Left ventricle myocardium superior (tissue), 1 donor: ENCODE data around the gene TTC17. TPM values are rescaled to one million over a fixed set of nuclear protein-coding genes. Genes with fewer than 3 reads are reported as not detected.
"Not testable (repeated sequence)": the region's sequence is repeated elsewhere in the genome, so short reads cannot be mapped to it uniquely, and the experiment has no call there.

Source experiments
- ATAC-seq: fragments of 200-7000 bp; cut with Tn5 transposase; one replicate; pipeline ENCODE4 v1.9.1; 2020; ENCODE audit warnings: mild to moderate bottlenecking, moderate library complexity
- DNase-seq: peaks from one replicate; pipeline ENCODE4 v3.0.0-alpha.2; 2020
- intact Hi-C: fragments of 100-400 bp; cut with micrococcal nuclease; formaldehyde crosslinking; loops from one replicate; pipeline ENCODE4 v1.11.0; 2022
- total RNA-seq: library from RNA; stranded (reverse); fragmentation: NEBNext Ultra II Directional; extraction: Animal tissue kit (Norgen Biotek cat#: 25700); gene quantifications from one replicate; pipeline ENCODE4 v1.2.1, GENCODE V29; 2021
- donor health status: DM: no; HTN: yes; CAD: no; lungs with severe emphysema.

TTC17 gene
- total RNA-seq, 1 donor from 2014 or later = 29.7 TPM

DNA sequence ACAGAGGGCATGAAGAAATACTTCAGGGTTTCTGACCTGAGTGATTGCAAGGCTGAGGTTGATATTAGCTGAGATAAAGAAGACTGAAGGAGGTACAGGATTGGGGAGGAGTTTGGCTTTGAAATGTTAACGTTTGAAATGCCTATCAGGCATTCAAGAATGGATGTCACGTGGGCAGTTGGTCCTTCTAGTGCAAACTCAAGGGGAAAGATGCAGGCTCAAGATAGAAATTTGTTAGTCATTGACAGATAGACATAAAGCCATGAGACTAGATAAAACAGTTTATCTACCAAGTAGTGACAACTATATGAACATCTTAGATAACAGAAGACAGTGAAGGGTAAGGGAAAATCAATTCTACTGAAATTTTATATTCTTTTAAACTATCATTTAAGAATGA, 23.1 kb downstream of the TTC17 start:
- no peak for DNase-seq
- intact Hi-C loops = no loop called here
- no peak for ATAC-seq

GRCh38 chr11:43382614-43383013, 23.9 kb downstream of the TTC17 start:
- DNase-seq (no peak), ATAC-seq (no peak)
- intact Hi-C loops = no loop called here

GRCh38 chr11:43384393-43384792, 25.7 kb downstream of the TTC17 start:
- DNase-seq (no peak), ATAC-seq (no peak)
- intact Hi-C loops = no loop called here

GRCh38 chr11:43392713-43393112, 34.0 kb downstream of the TTC17 start:
- DNase-seq = no peak
- ATAC-seq = no peak
- intact Hi-C loops = no loop called here

GRCh38 chr11:43393765-43394355, 35.1 kb downstream of the TTC17 start:
- DNase-seq = peak; percentile 44
- intact Hi-C loops = no loop called here
- peak; percentile 76 for ATAC-seq

DNA sequence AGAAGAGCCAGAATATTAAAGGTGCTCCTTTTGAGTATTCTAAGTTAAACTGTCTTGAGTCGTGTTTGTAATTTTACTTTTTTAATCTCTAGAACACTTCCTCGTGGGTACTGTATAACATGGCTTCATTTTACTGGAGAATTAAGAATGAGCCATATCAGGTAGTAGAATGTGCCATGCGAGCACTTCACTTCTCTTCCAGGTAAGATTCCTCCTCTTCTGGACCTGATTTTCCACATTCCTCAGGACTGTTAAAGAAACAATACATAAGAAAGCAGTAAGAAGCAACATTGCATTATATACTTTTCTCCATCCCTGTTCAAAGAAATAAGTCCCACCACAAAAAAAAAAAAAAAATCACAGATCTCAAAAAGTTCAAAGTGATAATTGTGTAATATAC, 37.9 kb downstream of the TTC17 start:
- ATAC-seq (no peak), DNase-seq (no peak)
- intact Hi-C loops = no loop called here

- DNase-seq = no peak
- intact Hi-C loops = no loop called here
- no peak for ATAC-seq
These were observed 38.5 kb downstream of the TTC17 start for GRCh38 chr11:43397251-43397650.

DNA sequence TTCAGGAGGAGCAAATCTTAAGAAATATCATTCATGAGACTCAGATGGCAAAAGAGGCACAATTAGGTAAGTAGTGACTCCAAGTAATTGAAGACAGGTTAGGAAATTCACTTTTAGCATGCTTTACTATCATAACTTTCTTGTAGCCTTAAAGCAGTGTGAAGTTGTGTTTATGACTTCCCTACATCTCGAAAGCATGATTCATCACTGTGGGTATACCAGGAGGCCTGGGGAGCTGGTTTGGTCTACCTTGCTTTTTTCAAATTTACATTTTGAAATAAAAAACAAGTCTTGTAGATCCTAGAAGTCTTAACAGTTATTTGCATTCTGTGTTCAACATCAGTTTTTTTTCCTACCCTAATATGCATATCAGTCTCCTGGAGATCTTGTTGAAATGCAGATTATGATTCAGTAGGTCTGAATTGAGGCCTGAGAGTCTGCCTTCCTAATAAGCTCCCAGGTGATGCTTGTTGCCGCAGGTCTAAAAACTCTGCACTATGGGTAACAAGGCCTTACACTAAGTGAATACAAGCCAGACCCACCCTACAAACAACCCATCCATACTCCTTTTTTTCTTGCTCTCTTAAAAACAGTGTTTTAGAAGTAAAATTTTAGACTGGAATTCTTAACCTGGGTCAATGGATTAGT, 41.4 kb downstream of the TTC17 start:
- no peak for ATAC-seq
- intact Hi-C loops = no loop called here
- DNase-seq = no peak

DNA sequence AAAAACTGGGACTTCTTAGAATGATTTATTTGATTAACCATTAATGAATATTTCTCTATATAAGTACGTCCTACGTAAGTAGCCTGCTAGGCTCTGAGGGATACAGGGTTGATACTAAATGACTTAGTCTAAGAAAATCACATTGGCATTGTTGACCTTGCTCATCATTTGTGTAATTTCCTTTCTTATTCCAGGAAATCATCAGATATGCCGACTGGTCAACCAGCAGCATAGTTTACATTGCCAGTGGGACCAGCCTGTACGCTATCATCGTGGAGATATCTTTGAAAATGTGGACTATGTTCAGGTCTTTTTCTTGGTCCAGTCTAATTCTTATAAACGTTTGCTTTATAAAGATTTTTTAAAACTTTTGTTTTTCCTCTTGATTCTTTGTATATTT, 42.5 kb downstream of the TTC17 start:
- intact Hi-C loops = no loop called here
- ATAC-seq = no peak
- DNase-seq = no peak

GRCh38 chr11:43401811-43402210, 43.1 kb downstream of the TTC17 start:
- DNase-seq, ATAC-seq, intact Hi-C loops: not testable (repeated sequence)

DNA sequence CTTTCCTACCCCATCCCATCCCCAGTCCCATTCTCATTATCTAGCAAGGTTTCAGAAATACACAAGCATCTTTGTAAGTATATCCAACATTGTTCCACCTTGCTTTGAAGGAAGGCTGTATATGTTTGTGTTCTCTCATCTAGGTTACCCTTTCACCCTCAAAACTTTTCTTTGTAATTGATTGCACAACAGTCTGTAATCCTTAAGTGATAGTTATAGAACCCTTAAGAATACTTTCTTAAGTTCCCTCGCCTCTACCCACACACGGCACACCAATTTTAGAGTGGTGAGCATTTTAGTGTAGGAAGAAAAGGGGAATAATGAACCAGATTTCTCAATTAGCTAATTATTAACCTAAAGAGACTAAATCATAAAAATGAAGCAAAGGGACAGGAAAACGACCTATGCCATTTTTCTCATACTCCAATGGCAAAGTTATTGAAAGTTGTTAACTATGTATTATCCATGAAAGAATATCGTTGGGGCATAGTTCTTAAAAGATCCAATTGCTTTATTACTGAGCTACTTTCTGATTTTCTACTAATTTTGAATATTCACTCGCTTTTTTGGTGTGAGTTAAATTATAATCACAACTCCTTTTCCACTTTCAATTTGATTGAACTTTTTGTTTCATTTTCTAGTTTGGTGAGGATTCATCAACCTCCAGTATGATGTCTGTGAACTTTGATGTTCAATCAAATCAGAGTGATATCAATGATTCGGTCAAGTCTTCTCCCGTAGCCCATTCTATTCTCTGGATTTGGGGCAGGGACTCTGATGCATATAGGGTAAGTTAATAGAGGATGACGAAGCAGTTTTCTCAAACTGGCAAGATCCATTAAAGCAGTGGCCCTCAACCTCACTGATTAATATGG, 44.9 kb downstream of the TTC17 start:
- ATAC-seq = no peak
- DNase-seq = no peak
- intact Hi-C loops = no loop called here

DNA sequence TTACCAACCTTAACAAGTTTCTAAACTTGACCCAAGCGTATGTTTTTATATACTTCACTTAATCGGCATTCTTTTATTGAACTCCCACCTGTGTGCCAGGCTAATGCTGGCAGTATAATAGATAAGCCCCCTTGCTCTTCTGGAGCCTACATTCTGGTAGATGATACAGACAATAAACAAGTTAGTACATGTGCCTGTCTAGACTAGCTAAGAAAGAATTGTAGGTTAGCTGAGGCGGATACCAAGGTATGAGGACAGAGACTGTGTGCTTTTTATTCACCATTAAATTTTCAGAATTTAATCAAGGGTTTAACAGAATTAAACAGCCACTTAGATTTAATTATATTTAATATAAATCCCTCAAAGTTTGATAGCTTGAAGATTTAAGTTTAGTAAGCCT, 45.7 kb downstream of the TTC17 start:
- no peak for ATAC-seq

GRCh38 chr11:43404836-43405479, 46.2 kb downstream of the TTC17 start:
- ATAC-seq (no peak), DNase-seq (no peak)
- intact Hi-C loops = no loop called here

More for the DNA sequence above, 45.7 kb downstream of the TTC17 start:
- intact Hi-C loops = no loop called here
- no peak for DNase-seq

DNA sequence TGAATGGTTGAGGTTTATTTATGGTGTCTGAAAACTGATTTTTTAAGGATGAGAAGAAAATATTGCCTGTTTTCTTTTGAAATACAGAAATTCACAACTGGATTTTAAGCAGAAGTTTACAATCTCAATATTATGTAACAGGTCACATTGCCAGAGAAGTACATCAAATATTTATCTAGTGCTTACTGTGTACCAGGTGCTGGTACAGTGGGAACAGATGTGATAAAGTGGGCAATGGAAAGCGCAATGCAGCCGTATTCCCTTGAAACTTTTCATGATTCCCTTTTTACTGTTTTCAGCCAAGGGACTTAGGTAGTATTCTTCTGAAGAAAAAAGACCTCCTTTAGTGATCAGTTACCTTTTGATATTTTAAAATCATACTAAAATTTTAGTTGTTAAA, 49.6 kb downstream of the TTC17 start:
- no peak for ATAC-seq
- DNase-seq = no peak
- intact Hi-C loops = no loop called here

- intact Hi-C loops = no loop called here
- ATAC-seq = no peak
- DNase-seq = no peak
These were observed 51.7 kb downstream of the TTC17 start for GRCh38 chr11:43410394-43410793.

GRCh38 chr11:43418197-43418596, 59.5 kb downstream of the TTC17 start:
- DNase-seq (no peak), ATAC-seq (no peak)
- intact Hi-C loops = no loop called here

- ATAC-seq = no peak
- intact Hi-C loops = no loop called here
- DNase-seq = no peak
These were observed 60.7 kb downstream of the TTC17 start for GRCh38 chr11:43419460-43419859.

GRCh38 chr11:43427971-43428370, 69.3 kb downstream of the TTC17 start:
- intact Hi-C loops = no loop called here

GRCh38 chr11:43430916-43431315, 72.2 kb downstream of the TTC17 start:
- ATAC-seq, DNase-seq, intact Hi-C loops: not testable (repeated sequence)

More at GRCh38 chr11:43427971-43428370, 69.3 kb downstream of the TTC17 start:
- no peak for ATAC-seq
- DNase-seq = no peak

GRCh38 chr11:43434893-43435292, 76.2 kb downstream of the TTC17 start:
- intact Hi-C loops = no loop called here
- ATAC-seq = no peak
- no peak for DNase-seq
